ENCODE data around the gene DOK5. TPM values are rescaled to one million over a fixed set of nuclear protein-coding genes. Genes with fewer than 3 reads are reported as not detected.

The DOK5 gene
- total and polyA plus RNA-seq, 2 of the 4 experiments (the other 2 are of a cell fraction) = 2.8 to 3.9 TPM

DNA sequence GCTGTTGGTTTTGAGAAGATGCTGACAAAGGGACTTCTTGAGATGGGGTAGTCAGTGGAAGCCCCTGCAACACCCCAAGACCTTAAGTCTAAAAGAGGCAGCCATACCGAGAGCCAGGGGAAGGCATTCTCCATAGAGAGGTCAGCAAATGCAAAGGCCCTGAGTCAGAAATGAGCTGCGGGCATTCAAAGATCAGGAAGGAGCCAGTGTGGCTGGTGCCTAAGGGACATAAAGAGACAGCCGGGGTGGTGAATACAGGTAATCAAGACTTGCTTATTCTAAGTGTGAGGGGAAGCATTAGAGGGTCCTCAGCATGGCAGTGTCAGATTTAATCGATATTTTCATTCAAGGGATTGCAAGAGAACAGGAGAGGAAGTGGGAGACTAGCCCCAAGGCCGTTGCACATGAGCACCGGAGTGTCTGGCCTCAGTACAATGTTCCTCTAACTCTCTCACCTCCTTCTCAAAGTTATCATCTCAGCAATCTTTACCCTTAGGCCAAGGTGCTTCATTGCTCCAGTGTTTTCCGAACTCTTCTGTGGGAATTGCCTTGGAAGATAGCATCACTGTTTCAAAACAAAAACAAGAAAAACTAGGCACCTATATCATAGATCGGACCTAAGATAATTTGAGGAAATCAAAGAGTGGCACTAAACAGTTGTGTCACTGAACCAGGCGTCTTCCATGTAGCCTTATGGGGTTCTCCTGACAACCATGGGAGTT, 173.2 kb downstream of the DOK5 start:
- Histone ChIP-seq H2BK5ac (ENCODE audit: low read depth, low read length, poor library complexity, severe bottlenecking) (no peak overlapping the region), H3K27me3 (ENCODE audit: control insufficient read depth, insufficient read depth, low read length) (no peaks in the 10 kb centered on the region), H4K5ac (ENCODE audit: low read depth, low read length) (no peak overlapping the region), H4K8ac (ENCODE audit: low read depth in 2 of 2, low read length in 2 of 2) (no peak overlapping the region), H2BK15ac (ENCODE audit: low read depth, low read length) (no peak overlapping the region), H3K23ac (ENCODE audit: low read depth, low read length) (no peak overlapping the region), H2AK5ac (ENCODE audit: low read depth, low read length) (no peak overlapping the region), H3K9me3 (ENCODE audit: control insufficient read depth, insufficient read depth, low read length) (no peaks in the 10 kb centered on the region), H2BK120ac (ENCODE audit: low read depth, low read length) (no peak overlapping the region), H3K4me3 (ENCODE audit: insufficient read depth, low read depth, low read length) (no peak overlapping the region), H3K9me1 (ENCODE audit: insufficient read depth, low read length) (no peaks in the 10 kb centered on the region), H3K14ac (replicated peaks; ENCODE audit: low read depth, low read length) (no peak overlapping the region), H2BK20ac (ENCODE audit: low read depth, low read length) (no peak overlapping the region), H3K79me1 (ENCODE audit: low read depth in 1 of 2, low read length in 2 of 2) (no peaks in the 10 kb centered on the region), H2AFZ (replicated peaks; ENCODE audit: low read length, poor library complexity) (no peak overlapping the region), H3K27ac (ENCODE audit: insufficient read depth, low read length) (no peak overlapping the region), H4K91ac (ENCODE audit: insufficient read depth, low read depth, low read length) (no peak overlapping the region), H3K4me1 (ENCODE audit: control insufficient read depth, insufficient read depth, low read length) (no peaks in the 10 kb centered on the region; the same call in 1 of the 2 replicates), H3K4ac (ENCODE audit: low read depth, low read length) (no peak overlapping the region), H3K36me3 (ENCODE audit: control insufficient read depth, insufficient read depth, low read length) (no peaks in the 10 kb centered on the region), H4K20me1 (ENCODE audit: insufficient read depth, low read length) (no peaks in the 10 kb centered on the region), H2AK9ac (replicated peaks; ENCODE audit: low read depth, low read length, poor library complexity) (no peak overlapping the region), H3K18ac (ENCODE audit: low read depth, low read length) (no peak overlapping the region), H3K56ac (ENCODE audit: extremely low read depth, insufficient read depth, low read length) (no peak overlapping the region), H3K9ac (ENCODE audit: low read depth, low read length) (no peak overlapping the region), H3K4me2 (ENCODE audit: low read depth, low read length) (no peak overlapping the region)
- TF ChIP-seq CEBPB (IDR thresholded peaks at IDR 0.05; ENCODE audit: low read depth, low read length) (no peak), MXI1 (IDR thresholded peaks at IDR 0.05; ENCODE audit: borderline replicate concordance, low read depth, low read length) (no peak), USF2 (IDR thresholded peaks at IDR 0.05; ENCODE audit: low read depth, low read length) (no peak), POLR2A (IDR thresholded peaks at IDR 0.05; ENCODE audit: low read depth, low read length) (no peak), CTCF (conservative IDR thresholded peaks at IDR 0.05; ENCODE audit: low read depth, low read length) (no peak)
- ChIA-PET POLR2A (ENCODE audit: unreplicated experiment) (no interaction called here), CTCF (interaction anchor here (1.2 to 1.8 kb wide), 2 partner anchors 430 to 448 kb away, joined by 4 to 7 read pairs; no protein-coding TSS in a partner anchor)
- DNase-seq (no peak), ATAC-seq (ENCODE audit: low read depth) (no peak)
- no TSS peak for BruUV-seq (replicated peaks)
- in situ Hi-C loops (cut with MboI; ENCODE audit: low sequenced_read_pairs) = loop anchor here (5.0 kb wide), 1 partner anchor 426 kb away; no protein-coding TSS in a partner anchor
- dilution Hi-C loops (cut with HindIII; ENCODE audit: low sequenced_read_pairs, unreplicated experiment) = no loop called here
- WGBS, 2 experiments (ENCODE audit: extremely low coverage in 2 of 2, insufficient read length in 1 of 2) = 83% methylated on average over 1 of the region's 9 CpGs; no CpG with 5 or more reads in 1 of the 2 experiments
- intact Hi-C loops (cut with micrococcal nuclease) = loop anchor here (10.0 kb wide), 1 partner anchor 174 kb away; the partner anchor contains the start of gene DOK5
